ENCODE data around the gene MRPL53.
A peak's percentile ranks its signal among the peaks of the same experiment; 100 is the strongest.

The MRPL53 gene

DNA sequence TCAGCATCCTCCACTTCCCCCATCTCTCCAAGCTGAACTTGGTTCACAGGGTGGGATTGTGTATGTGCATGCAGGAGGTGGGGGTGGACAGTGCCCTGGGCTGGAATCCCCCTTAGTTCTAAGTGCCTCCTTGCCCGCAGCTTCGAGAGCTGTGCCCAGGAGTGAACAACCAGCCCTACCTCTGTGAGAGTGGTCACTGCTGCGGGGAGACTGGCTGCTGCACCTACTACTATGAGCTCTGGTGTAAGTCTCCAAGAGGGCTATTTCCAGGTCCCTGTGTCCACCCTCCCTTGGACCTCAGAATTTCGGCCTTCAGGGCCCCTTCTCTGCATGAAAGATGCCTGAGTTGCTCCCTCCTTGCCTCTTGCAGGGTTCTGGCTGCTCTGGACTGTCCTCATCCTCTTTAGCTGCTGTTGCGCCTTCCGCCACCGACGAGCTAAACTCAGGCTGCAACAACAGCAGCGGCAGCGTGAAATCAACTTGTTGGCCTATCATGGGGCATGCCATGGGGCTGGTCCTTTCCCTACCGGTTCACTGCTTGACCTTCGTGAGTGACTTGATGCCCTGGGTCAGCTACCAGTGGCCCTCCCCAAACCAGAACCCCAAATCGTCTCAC is 12.9 kb downstream of the MRPL53 start:
- peak overlapping the region in 4 of 7 experiments; percentile 58 to 76 (median 69) for H3K4me3 ChIP-seq
- H3K27ac ChIP-seq = peak overlapping the region in 1 of 21 experiments; percentile 94

DNA sequence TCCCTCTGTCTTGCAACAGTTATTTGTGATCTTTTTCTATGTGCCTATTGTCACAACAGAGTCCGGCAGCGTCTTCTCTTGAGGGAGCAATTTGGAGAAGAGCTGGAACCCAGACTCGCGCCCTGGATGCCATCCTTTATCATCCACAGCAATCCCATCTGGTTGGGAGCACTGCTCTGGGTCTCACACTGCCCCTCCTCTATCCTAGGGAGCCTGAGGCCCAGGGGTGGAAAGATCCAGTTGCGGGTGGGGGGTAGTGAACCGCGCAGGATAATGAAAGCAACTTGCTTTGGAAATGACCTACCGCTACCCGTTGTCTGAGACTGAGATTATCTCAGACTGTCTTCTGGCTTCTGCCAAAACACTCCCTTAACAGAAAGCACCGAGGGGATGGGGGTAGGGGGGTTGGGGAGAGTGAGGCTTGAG is 13.5 kb downstream of the MRPL53 start:
- Histone ChIP-seq H3K4me3 (peak overlapping the region; percentile 58 to 76 (median 65)), H3K27ac (peak overlapping the region in 19 of 21 experiments; percentile 69 to 99 (median 86))

DNA sequence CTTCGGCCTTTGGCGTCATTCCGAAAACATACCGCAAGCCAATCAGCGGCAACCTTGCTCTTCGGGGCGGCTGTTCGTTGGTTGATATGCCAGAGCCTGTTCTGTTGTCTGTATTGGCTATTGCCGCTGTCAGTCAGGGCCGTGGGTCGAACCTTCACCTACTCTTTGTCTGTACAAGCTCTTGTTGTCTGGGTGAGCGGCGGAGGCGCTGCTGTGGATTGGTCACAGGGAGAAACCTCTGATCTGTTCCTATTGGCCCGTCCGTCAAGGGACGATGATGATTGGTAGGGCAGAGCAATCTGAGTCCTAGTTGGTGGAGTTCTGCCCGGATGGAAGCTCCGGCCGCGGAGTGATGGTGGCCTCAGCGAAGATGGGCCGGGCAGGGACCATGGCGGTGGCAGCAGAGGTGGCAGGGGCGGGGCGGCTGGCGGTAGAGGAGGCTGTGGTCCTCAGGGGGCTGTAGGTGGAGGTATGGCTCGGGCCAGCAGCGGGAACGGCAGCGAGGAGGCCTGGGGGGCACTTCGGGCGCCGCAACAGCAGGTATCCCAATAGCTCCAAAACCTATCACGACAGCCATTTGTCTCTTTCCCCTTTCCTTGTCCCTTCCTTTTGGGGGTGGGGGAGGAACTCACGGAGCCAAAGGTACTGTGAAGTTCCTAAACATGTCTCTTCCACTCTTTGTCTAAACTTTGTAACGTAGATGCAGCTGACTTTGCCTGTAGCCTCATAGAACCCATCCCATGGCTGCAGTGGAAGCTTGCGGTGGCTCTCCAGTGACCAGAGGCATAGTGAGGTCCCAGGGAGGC is 14.1 kb downstream of the MRPL53 start, which contains the start of gene WBP1:
WBP1 (plus strand) TSS at position 307 of the 806 bp plus-strand sequence; CDS start at position 472, 165 bp downstream.
- H3K4me3 ChIP-seq = peak within 1 kb of the TSS; percentile 58 to 76 (median 65)
- peak within 1 kb of the TSS; percentile 24 to 99 (median 94) for H3K27ac ChIP-seq

DNA sequence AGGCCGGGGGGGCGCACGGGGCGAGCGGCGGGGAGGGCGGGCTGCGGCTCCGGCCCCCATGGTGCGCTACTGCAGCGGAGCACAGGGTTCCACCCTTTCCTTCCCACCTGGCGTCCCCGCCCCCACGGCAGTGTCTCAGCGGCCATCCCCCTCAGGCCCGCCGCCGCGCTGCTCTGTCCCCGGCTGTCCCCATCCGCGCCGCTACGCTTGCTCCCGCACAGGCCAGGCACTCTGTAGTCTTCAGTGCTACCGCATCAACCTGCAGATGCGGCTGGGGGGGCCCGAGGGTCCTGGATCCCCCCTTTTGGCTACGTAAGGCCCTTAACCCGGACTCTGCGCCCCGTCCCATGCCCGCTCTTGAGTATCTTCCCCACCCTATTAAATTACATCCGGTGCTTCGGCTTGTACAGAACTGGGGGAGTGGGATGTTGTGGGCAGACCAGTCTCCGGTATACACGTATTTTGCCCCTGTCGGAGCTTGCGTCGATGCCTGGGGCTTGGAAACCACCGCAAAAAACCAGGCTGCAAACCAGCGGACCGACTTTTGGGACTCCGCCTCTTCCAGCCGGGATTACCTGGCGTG is 14.8 kb downstream of the MRPL53 start:
- Histone ChIP-seq H3K4me3 (peak overlapping the region; percentile 51 to 76 (median 65)), H3K27ac (peak overlapping the region; percentile 24 to 99 (median 94))

DNA sequence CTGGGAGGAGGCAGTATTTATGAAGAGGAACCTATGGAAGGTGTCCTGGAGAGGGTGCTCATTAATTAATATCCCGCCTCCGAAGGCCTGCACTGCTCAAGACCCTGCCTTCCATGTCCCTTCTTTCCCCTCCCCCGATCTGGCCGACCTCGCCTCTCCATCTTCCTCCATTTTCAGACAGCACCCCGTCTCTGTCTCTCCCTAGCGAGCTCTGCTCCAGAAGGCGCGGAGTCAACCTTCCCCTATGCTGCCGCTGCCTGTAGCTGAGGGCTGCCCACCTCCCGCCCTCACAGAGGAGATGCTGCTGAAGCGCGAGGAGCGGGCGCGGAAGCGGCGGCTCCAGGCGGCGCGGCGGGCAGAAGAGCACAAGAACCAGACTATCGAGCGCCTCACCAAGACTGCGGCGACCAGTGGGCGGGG is 15.3 kb downstream of the MRPL53 start:
- Histone ChIP-seq H3K4me3 (peak overlapping the region; percentile 51 to 76 (median 65)), H3K27ac (peak overlapping the region; percentile 24 to 99 (median 94))

DNA sequence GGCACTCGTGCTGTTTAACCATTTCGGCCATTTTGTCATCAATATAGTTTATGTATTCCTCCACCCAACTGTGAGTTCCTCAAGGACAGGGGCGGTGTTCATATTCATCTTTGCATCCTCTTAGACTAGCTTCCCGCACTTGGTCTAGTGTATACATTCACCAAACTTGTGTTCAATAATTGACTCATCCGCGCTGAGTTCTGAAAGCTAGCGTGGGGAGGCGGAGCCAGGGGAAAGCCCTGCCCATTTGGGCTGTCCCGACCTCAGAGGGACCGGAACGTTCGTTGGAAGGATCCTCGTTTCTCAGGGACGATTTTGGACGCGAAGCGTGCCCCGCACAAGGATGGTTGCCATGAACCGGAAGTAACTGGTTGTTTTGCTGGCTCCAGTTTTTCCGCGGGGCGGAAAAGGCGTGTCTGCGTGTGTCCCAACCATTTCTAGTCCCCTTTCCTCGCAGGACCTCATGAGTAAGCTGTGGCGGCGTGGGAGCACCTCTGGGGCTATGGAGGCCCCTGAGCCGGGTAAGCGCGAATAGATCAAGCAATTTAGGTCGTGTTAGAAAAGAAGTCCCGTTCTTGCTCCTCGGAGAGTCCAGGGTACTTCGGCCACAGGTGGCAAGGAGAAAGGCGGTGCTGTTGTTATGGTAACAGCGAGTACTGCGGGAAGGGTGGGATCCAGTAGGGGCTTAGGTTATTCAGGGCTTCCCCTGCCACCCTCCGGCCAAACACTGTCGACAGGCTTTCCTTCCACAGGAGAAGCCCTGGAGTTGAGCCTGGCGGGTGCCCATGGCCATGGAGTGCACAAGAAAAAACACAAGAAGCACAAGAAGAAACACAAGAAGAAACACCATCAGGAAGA is 17.6 kb downstream of the MRPL53 start, which contains the start of gene INO80B:
INO80B (plus strand) TSS at position 434 of the 858 bp plus-strand sequence; CDS start at position 464, 30 bp downstream.
- Histone ChIP-seq H3K4me3 (peak within 1 kb of the TSS; percentile 50 to 74 (median 60)), H3K27ac (peak within 1 kb of the TSS; percentile 2 to 98 (median 79))

DNA sequence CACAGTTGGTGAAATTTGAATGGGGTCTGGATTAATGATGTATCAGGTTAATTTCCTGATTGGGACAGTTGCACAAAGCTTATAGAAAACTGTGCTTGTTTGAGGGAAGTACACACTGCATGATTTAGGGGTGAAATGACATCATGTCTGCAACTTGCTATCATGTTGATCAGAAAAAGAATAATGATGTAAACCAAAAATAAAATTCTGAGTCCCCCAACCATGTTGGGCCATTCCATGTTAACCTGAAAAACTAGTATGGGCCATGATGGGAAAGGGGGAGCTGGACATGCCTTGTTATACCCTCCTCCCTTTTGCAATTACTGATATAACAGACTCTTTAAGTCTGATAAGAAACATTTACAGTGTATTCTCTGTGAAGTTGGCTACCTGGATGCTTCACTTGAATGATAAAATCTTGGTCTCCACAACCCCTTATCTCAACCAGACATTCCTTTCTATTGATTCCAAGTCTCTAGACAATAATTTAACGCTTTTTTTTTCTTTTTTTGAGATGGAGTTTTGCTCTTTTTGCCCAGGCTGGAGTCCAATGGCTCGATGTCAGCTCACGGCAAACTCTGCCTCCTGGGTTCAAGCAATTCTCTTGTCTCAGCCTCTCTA is 21.8 kb downstream of the MRPL53 start:
- Histone ChIP-seq H3K27ac (no peak overlapping the region), H3K4me3 (no peak overlapping the region)

DNA sequence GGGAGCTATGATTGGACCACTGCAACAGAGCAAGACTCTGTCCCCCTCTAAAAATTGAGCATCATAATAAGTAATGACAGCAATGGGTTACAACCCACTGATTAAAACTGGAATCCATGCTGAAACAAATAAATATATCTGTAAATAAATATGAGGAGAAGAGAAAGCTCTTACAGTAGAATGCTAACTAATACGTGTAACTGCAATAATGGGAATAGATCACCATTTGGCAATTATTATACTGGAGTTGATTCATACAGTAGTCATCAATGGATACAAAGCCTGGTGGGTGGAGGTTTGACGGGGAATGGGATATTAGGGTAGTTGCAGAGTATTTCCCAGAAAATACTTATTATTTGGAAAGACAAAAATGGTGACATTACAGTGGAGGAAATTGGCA is 23.7 kb downstream of the MRPL53 start:
- H3K4me3 ChIP-seq = no peak overlapping the region
- H3K27ac ChIP-seq = no peak overlapping the region

DNA sequence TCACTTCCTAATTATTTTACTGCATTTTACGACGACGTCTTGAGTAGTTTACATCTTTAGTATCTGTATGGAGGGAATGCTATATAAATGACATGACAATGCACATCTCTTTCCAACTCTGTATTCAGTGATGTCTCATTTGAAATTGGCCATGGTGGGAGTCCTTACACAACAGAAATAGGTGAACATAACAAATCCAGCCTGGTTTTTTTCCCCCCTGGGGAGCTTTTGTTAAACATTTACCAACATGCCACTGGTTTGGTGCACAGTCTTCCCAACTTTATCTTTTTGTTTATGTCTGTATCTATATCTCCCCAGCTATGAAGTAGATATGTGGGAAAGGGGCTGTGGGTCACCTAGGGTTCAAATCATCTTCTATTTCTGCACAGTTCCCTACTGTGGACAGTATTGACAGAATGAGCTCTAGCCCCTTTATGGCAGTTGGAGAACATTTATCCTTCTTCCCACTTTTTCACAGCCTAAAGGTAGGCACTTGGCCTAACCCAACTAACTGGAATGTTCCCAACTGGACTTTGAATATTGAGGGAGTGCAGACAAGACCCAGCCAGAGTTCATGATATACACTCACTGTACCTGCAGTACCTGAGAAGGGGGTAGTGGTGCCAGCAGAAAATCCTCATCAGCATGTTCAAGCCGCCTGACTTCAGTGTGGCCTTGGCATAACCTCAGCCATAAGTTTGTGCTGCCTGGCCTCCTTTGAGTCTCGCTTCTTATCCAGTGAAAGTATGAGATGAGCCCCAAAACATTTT is 25.1 kb downstream of the MRPL53 start:
- no peak overlapping the region for H3K27ac ChIP-seq
- H3K4me3 ChIP-seq = no peak overlapping the region

DNA sequence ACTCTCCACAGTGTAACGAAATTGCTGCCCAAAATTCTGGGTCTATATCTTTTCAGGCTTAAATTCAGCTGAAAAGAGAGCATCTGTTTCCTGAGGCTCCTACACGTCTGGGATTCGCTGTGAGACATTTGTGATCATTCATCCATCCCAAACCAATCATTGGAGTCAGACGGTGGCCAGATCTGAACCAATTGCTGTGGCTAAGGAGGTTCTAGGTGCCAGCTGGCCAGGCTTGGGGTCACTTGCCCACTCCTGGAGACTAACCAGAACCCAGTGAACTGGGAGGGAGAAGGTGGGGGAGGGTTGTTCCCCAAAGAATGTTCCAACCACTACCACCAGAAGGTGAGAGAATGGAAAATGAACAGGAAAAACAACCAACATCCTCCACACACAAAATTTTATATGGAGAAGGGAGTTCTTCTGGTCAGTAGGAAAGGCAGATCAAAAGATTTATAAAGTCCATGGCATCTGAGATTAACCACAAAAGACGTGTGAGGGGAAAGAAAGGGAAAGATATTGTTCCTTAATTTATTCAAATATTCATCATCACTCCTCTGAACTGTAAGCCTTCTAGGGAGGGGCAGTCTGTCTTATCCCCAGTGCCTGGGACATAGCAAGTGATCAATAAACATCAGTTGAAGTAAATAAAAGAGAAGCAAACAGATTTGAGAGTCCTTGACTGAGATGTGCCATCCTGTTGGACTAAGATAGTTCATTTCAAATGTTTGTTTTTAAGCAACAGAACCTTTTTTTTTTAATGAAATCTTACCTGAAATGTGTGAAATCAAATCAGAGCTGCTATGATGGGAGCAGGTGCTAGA is 27.8 kb downstream of the MRPL53 start:
- peak overlapping the region in 1 of 21 experiments; percentile 1 for H3K27ac ChIP-seq

DNA sequence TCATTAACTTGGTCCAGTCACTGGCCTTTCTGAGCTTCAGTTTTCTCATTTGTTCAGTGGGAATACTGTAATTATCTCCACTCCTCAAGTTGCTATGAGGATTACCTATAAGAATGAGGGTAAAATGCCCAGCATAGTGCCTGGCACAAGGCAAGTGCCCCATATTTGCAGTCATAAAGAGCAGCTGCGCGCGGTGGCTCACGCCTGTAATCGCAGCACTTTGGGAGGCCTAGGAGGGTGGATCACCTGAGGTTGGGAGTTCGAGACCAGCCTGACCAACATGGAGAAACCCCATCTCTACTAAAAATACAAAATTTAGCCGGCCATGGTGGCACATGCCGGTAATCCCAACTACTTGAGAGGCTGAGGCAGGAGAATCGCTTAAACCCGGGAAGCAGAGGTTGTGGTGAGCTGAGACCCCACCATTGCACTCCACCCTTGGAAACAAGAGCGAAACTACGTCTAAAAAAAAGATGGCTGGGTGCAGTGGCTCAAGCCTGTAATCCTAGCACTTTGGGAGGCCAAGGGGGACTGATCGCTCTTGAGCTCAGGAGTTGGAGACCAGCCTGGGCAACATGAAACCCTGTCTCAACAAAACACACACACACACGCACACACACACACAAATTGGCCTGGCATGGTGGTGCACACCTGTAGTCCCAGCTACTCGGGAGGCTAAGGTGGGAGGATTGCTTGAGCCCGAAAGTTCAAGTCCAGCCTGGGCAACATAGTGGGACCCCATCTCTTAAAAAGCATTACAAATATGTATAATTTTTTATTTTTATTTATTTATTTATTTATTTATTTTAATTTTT is 29.8 kb downstream of the MRPL53 start:
- H3K4me3 ChIP-seq = peak overlapping the region; percentile 35 to 61 (median 48)
- peak overlapping the region in 20 of 21 experiments; percentile 62 to 94 (median 82) for H3K27ac ChIP-seq

More for the DNA sequence above, 27.8 kb downstream of the MRPL53 start:
- no peak overlapping the region for H3K4me3 ChIP-seq

DNA sequence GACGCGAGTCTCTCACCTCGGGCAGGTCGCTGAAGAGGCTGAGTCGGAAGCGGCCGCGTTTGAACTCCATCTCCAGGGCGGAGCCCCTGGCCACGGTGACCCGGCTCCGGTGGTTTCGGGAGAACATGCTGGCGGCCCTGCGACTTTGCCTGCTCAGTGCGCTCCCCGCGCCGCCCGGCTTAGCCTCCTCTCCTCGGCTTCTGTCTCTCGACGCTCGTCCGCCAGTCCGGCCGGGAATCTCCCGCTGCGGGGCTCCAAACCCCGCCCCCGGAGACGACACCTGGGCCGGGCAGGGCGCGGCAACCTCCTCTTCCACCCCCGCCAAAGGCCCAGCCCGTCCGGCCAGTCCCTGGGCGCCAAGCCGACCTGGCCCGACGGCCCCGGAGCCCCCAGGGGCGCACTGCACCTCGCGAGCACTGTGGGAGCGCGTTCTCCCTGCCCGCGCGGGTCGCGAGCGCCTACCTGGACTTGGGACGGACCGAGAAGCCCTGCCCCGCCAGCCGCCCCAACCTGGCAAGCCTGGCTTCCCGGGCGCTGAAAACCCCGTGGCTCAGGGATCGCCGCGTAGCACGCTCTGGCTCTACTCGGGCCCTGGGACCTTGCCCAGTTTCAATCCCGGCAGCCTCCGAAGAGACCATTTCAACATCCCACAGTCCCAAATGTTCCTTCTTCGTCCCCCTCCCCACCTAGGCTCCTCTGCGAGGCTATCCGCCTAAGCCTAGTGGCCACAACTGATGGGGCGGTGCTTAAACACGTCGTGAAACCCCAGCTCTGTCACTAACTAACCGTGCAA is 30.6 kb downstream of the MRPL53 start, which contains the start of gene RTKN:
RTKN (minus strand) TSS at position 248 of the 793 bp plus-strand sequence; CDS start at position 127, 121 bp downstream.
- H3K27ac ChIP-seq = peak within 1 kb of the TSS; percentile 62 to 94 (median 83)
- peak within 1 kb of the TSS; percentile 35 to 61 (median 48) for H3K4me3 ChIP-seq

DNA sequence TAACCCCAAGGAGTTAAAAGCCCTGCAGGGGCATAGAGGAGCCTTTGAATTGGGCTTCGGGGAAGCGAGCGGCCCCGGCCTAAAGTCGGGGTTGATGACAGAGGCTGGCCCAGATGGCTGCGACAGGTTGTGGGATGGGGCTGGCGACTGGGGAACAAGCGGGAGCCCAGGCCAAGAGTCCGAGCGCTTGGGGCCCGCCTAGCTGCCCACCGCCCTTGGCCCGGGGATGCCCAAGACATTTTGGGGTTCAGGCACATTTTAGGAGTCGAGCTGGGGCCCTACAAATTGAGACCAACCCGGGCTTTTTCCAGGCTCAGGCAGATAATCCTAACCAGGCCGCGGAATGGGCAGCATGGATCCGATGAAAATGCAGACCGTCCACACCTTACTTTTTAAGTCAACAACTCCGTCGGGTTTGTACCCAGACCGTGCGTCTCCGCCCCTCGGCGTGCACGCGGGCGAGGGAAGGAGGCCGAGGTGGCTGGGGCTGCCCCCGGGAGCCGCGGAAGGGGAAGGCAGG is 31.2 kb downstream of the MRPL53 start:
- H3K27ac ChIP-seq = peak overlapping the region; percentile 62 to 94 (median 83)

DNA sequence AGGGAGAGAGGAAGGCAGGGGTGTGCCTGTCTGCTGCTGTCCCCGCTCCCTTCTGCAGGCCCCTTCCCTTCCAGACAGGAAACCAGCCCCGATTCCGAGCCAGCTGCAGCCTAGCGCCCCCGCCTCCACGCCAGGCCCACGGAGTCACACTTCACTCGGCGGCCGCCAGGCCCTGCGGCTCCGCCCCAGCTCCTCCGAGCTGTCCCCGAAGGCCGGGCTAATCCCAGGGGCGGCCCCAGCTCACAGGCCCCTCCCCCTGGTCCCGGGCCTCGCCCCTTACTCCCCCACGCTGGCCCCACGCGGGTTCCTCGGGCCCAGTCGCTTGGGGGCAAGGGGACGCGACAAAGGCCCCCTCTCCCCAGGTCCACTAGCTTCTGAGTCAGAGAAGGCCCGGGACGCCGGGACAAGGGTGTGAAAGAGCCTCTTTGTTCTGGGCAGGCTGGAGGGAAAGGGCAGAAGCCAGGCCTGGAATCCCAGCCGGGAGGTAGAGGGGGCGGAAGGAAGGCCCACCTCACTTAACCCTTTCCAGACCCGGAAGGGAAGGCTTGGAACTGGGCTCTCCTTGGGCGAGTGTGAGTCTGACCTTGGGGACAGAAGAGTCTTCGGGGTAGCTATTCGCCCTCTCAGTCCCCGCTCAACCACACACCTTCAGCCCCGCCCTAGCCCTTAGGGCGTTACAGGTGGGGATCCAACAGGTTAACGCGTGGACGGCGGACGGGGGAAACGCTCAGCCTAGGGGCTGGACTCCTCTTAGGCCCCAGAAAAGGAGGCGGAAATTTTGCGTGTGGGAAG is 31.9 kb downstream of the MRPL53 start:
- H3K27ac ChIP-seq = peak overlapping the region; percentile 44 to 94 (median 83)
- peak overlapping the region; percentile 35 to 61 (median 48) for H3K4me3 ChIP-seq

More for the DNA sequence above, 31.2 kb downstream of the MRPL53 start:
- peak overlapping the region; percentile 35 to 61 (median 48) for H3K4me3 ChIP-seq

Data from skin epidermis (tissue), 12 donors.